ENCODE results near the gene EIF3K. TPM values are rescaled to one million over a fixed set of nuclear protein-coding genes. Genes with fewer than 3 reads are reported as not detected.

Gene EIF3K
- total RNA-seq, 2 donors from 2014 or later: 237 to 302 TPM

DNA sequence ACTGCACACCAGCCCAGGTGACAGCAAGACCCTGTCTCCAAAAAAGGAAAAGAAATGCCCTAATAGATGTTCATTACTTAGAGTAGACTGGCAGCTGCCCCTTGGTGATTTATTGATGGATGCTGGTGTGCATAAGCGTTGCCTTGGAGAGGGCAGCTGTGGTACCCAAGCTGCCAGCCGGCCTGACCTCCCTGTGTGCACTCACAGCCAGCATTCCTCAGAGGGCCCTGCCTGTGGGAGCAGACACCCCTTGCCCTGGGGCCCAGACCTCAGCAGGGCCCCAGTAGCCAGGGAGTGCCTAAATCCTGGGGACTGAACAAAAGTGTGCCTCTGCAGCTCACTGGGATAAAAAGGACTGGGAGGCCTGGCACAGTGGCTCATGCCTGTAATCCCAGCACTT, 20.7 kb downstream of the EIF3K start:
- Histone ChIP-seq H3K4me1 (ENCODE audit: control insufficient read depth in 1 of 2, low read depth in 2 of 2) (peaks cover 0 to under 1% of the 10 kb centered on the region in 2 donors), H3K27ac (no peak overlapping the region), H3K9me3 (no peaks in the 10 kb centered on the region), H3K36me3 (peaks cover 7% of the 10 kb centered on the region), H3K4me3 (no peak overlapping the region), H3K27me3 (replicated peaks; ENCODE audit: insufficient read depth) (no peaks in the 10 kb centered on the region)
- ATAC-seq (ENCODE audit: insufficient number of reproducible peaks, low FRiP score, low read depth): no peak
- no peak for DNase-seq (ENCODE audit: low spot score)
- TF ChIP-seq, protein P1, sequence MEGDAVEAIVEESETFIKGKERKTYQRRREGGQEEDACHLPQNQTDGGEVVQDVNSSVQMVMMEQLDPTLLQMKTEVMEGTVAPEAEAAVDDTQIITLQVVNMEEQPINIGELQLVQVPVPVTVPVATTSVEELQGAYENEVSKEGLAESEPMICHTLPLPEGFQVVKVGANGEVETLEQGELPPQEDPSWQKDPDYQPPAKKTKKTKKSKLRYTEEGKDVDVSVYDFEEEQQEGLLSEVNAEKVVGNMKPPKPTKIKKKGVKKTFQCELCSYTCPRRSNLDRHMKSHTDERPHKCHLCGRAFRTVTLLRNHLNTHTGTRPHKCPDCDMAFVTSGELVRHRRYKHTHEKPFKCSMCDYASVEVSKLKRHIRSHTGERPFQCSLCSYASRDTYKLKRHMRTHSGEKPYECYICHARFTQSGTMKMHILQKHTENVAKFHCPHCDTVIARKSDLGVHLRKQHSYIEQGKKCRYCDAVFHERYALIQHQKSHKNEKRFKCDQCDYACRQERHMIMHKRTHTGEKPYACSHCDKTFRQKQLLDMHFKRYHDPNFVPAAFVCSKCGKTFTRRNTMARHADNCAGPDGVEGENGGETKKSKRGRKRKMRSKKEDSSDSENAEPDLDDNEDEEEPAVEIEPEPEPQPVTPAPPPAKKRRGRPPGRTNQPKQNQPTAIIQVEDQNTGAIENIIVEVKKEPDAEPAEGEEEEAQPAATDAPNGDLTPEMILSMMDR (IDR thresholded peaks at IDR 0.05): no peak

- H3K36me3 ChIP-seq: peaks cover 3% of the 10 kb centered on the region
- no peaks in the 10 kb centered on the region for H3K4me1 ChIP-seq (ENCODE audit: control insufficient read depth in 1 of 2, low read depth in 2 of 2)
- DNase-seq (ENCODE audit: low spot score) (no peak), ATAC-seq (ENCODE audit: insufficient number of reproducible peaks, low FRiP score, low read depth) (no peak)
- no peaks in the 10 kb centered on the region for H3K9me3 ChIP-seq
- no peaks in the 10 kb centered on the region for H3K27me3 ChIP-seq (replicated peaks; ENCODE audit: insufficient read depth)
- no peak overlapping the region for H3K27ac ChIP-seq
- TF ChIP-seq, protein P1 (IDR thresholded peaks at IDR 0.05): no peak
- H3K4me3 ChIP-seq: no peak overlapping the region
These were observed 21.4 kb downstream of the EIF3K start for GRCh38 chr19:38640368-38640767.

- TF ChIP-seq, protein P1 (IDR thresholded peaks at IDR 0.05): no peak
These were observed 23.2 kb downstream of the EIF3K start for GRCh38 chr19:38642176-38642575.

DNA sequence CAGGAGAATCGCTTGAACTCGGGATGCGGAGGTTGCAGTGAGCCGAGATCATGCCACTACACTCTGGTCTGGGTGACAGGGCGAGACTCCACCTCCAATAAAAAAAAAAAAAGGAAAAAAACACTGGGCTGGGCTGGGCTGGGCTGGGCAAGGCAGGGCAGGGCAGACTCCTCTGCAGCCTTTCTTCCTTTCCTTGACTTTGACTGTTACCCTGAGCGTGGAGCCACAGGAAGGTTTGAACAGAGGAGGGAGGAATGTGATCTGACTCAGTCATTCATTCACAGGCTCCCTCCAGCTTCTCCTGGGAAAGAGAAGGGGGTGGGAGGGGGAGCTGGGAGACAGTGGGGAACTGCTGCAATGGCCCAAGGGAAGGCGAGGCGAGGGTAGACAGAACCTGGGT, 25.7 kb downstream of the EIF3K start:
- no peak for ATAC-seq (ENCODE audit: insufficient number of reproducible peaks, low FRiP score, low read depth)
- H3K27ac ChIP-seq: no peak overlapping the region
- TF ChIP-seq, protein P1 (IDR thresholded peaks at IDR 0.05): no peak
- H3K4me1 ChIP-seq (ENCODE audit: control insufficient read depth in 1 of 2, low read depth in 2 of 2): peaks cover 2 to 3% of the 10 kb centered on the region in 2 donors
- H3K36me3 ChIP-seq: no peaks in the 10 kb centered on the region
- no peaks in the 10 kb centered on the region for H3K9me3 ChIP-seq
- DNase-seq (ENCODE audit: low spot score): no peak
- no peak overlapping the region for H3K4me3 ChIP-seq
- H3K27me3 ChIP-seq (replicated peaks; ENCODE audit: insufficient read depth): no peaks in the 10 kb centered on the region

More at GRCh38 chr19:38642176-38642575, 23.2 kb downstream of the EIF3K start:
- DNase-seq (ENCODE audit: low spot score) (no peak), ATAC-seq (ENCODE audit: insufficient number of reproducible peaks, low FRiP score, low read depth) (no peak)
- Histone ChIP-seq H3K27ac (no peak overlapping the region), H3K9me3 (no peaks in the 10 kb centered on the region), H3K27me3 (replicated peaks; ENCODE audit: insufficient read depth) (no peaks in the 10 kb centered on the region), H3K36me3 (peaks cover 3% of the 10 kb centered on the region), H3K4me3 (no peak overlapping the region), H3K4me1 (ENCODE audit: control insufficient read depth in 1 of 2, low read depth in 2 of 2) (peaks cover 0 to 3% of the 10 kb centered on the region in 2 donors)

GRCh38 chr19:38647368-38647965, 28.5 kb downstream of the EIF3K start, which contains the start of gene ACTN4:
Gene ACTN4, plus strand, starts transcription at chr19:38647649. Its CDS starts 97 bp downstream, at chr19:38647746.
- peak within 1 kb of the TSS; percentile 96 for H3K4me3 ChIP-seq
- H3K9me3 ChIP-seq: no peaks in the 10 kb centered on the region
- DNase-seq (ENCODE audit: low spot score) (peak; percentile 89), ATAC-seq (ENCODE audit: insufficient number of reproducible peaks, low FRiP score, low read depth) (peak; percentile 66)
- H3K36me3 ChIP-seq: no peaks in the 10 kb centered on the region
- H3K27me3 ChIP-seq (replicated peaks; ENCODE audit: insufficient read depth): no peaks in the 10 kb centered on the region
- peaks cover 17 to 30% of the 10 kb centered on the region in 2 donors for H3K4me1 ChIP-seq (ENCODE audit: control insufficient read depth in 1 of 2, low read depth in 2 of 2)
- peak within 1 kb of the TSS; percentile 99 to 100 for H3K27ac ChIP-seq
- TF ChIP-seq, protein P1 (IDR thresholded peaks at IDR 0.05): no peak

All from thoracic aorta (tissue), 2 donors.